ENCODE measurements around the gene RICTOR. TPM values are rescaled to one million over a fixed set of nuclear protein-coding genes. Genes with fewer than 3 reads are reported as not detected.

The RICTOR gene
- total RNA-seq, result 10 to 100 TPM; 23.2 to 28.5 TPM

- CTCF ChIA-PET, result no interaction called here
- peaks cover 7% of the 10 kb centered on the region for H3K27me3 Mint-ChIP-seq
- POLR2A ChIA-PET, result no interaction called here
- peaks cover 13% of the 10 kb centered on the region for H3K36me3 Mint-ChIP-seq (ENCODE audit: low read depth)
- no peaks in the 10 kb centered on the region for H3K9me3 Mint-ChIP-seq (ENCODE audit: low read depth)
- intact Hi-C loops (cut with DNase I, micrococcal nuclease), result loop anchor here (1.0 to 10.0 kb wide), 10 partner anchors 33 to 1761 kb away; partner anchors contain the start of genes NUP155 (in 1 of the 2), OSMR (in 1 of the 2), RPL37 (in 1 of the 2) and WDR70 (in 1 of the 2)
- H3K27ac Mint-ChIP-seq, result peak within 1 kb of the TSS; percentile 99
- ATAC-seq, result peak; percentile 84
- H3K4me1 Mint-ChIP-seq, result peaks cover 41% of the 10 kb centered on the region
- DNase-seq, result peak; percentile 97
- peak within 1 kb of the TSS; percentile 96 for H3K4me3 Mint-ChIP-seq
Observed at GRCh38 chr5:39074017-39074814, at the start of gene RICTOR. Gene RICTOR, minus strand, starts transcription at chr5:39074399. Its CDS starts 22 bp downstream, at chr5:39074377.

GRCh38 chr5:39121922-39122321, 47.7 kb upstream of the RICTOR start:
- Mint-ChIP-seq H3K27me3 (no peaks in the 10 kb centered on the region), H3K4me3 (no peak overlapping the region), H3K36me3 (ENCODE audit: low read depth) (peaks cover 30% of the 10 kb centered on the region), H3K9me3 (ENCODE audit: low read depth) (no peaks in the 10 kb centered on the region), H3K27ac (peak overlapping the region; percentile 58), H3K4me1 (peaks cover 54% of the 10 kb centered on the region)
- intact Hi-C loops (cut with DNase I, micrococcal nuclease), result no loop called here
- DNase-seq (no peak), ATAC-seq (no peak)
- CTCF ChIA-PET, result interaction anchor here (0.6 to 3.6 kb wide), 5 partner anchors 10 to 118 kb away, joined by 3 to 16 read pairs (median 5); no protein-coding TSS in a partner anchor
- POLR2A ChIA-PET, result no interaction called here

GRCh38 chr5:39121315-39121714, 47.1 kb upstream of the RICTOR start:
- intact Hi-C loops (cut with DNase I, micrococcal nuclease), result no loop called here
- Mint-ChIP-seq H3K27ac (no peak overlapping the region), H3K4me1 (peaks cover 60% of the 10 kb centered on the region), H3K36me3 (ENCODE audit: low read depth) (peaks cover 35% of the 10 kb centered on the region), H3K4me3 (no peak overlapping the region), H3K27me3 (no peaks in the 10 kb centered on the region), H3K9me3 (ENCODE audit: low read depth) (no peaks in the 10 kb centered on the region)
- CTCF ChIA-PET, result interaction anchor here (0.8 to 3.6 kb wide), 7 partner anchors 9 to 169 kb away, joined by 3 to 16 read pairs (median 5); no protein-coding TSS in a partner anchor
- DNase-seq (no peak), ATAC-seq (peak; percentile 84)
- POLR2A ChIA-PET, result no interaction called here

GRCh38 chr5:39120052-39120420, 45.8 kb upstream of the RICTOR start:
- ATAC-seq (no peak), DNase-seq (no peak)
- H3K9me3 Mint-ChIP-seq (ENCODE audit: low read depth), result no peaks in the 10 kb centered on the region
- H3K27ac Mint-ChIP-seq, result peak overlapping the region; percentile 56
- H3K36me3 Mint-ChIP-seq (ENCODE audit: low read depth), result peaks cover 35% of the 10 kb centered on the region
- H3K4me3 Mint-ChIP-seq, result no peak overlapping the region
- intact Hi-C loops (cut with DNase I, micrococcal nuclease), result no loop called here
- POLR2A ChIA-PET, result interaction anchor here (0.6 kb wide), 1 partner anchor 58 kb away, joined by 9 read pairs; no protein-coding TSS in a partner anchor
- H3K27me3 Mint-ChIP-seq, result no peaks in the 10 kb centered on the region
- H3K4me1 Mint-ChIP-seq, result peaks cover 63% of the 10 kb centered on the region
- CTCF ChIA-PET, result interaction anchor here (0.6 to 3.6 kb wide), 13 partner anchors 8 to 840 kb away, joined by 3 to 16 read pairs (median 3); no protein-coding TSS in a partner anchor

- ChIA-PET CTCF (interaction anchor here (0.7 to 3.6 kb wide), 10 partner anchors 8 to 197 kb away, joined by 3 to 16 read pairs (median 3); no protein-coding TSS in a partner anchor), POLR2A (no interaction called here)
- ATAC-seq, result no peak
- peaks cover 38% of the 10 kb centered on the region for H3K36me3 Mint-ChIP-seq (ENCODE audit: low read depth)
- peak overlapping the region; percentile 25 for H3K27ac Mint-ChIP-seq
- H3K27me3 Mint-ChIP-seq, result no peaks in the 10 kb centered on the region
- intact Hi-C loops (cut with DNase I, micrococcal nuclease), result no loop called here
- H3K4me1 Mint-ChIP-seq, result peaks cover 63% of the 10 kb centered on the region
- no peak for DNase-seq
- H3K9me3 Mint-ChIP-seq (ENCODE audit: low read depth), result no peaks in the 10 kb centered on the region
- H3K4me3 Mint-ChIP-seq, result no peak overlapping the region
Observed at GRCh38 chr5:39119404-39120051, 45.3 kb upstream of the RICTOR start.

- no peaks in the 10 kb centered on the region for H3K27me3 Mint-ChIP-seq
- intact Hi-C loops (cut with DNase I, micrococcal nuclease), result no loop called here
- H3K9me3 Mint-ChIP-seq (ENCODE audit: low read depth), result no peaks in the 10 kb centered on the region
- no peak for DNase-seq
- no peak overlapping the region for H3K4me3 Mint-ChIP-seq
- peaks cover 38% of the 10 kb centered on the region for H3K36me3 Mint-ChIP-seq (ENCODE audit: low read depth)
- ChIA-PET POLR2A (no interaction called here), CTCF (interaction anchor here (0.7 to 1.2 kb wide), 4 partner anchors 18 to 108 kb away, joined by 3 to 4 read pairs (median 4); no protein-coding TSS in a partner anchor)
- ATAC-seq, result no peak
- peaks cover 60% of the 10 kb centered on the region for H3K4me1 Mint-ChIP-seq
- no peak overlapping the region for H3K27ac Mint-ChIP-seq
Observed at GRCh38 chr5:39118638-39119037, 44.4 kb upstream of the RICTOR start.

GRCh38 chr5:39117401-39117800, 43.2 kb upstream of the RICTOR start:
- H3K27me3 Mint-ChIP-seq, result no peaks in the 10 kb centered on the region
- DNase-seq (no peak), ATAC-seq (no peak)
- H3K27ac Mint-ChIP-seq, result peak overlapping the region; percentile 35
- no peaks in the 10 kb centered on the region for H3K9me3 Mint-ChIP-seq (ENCODE audit: low read depth)
- intact Hi-C loops (cut with DNase I, micrococcal nuclease), result no loop called here
- ChIA-PET CTCF (interaction anchor here (1.0 to 1.5 kb wide), 3 partner anchors 11 to 93 kb away, joined by 3 to 4 read pairs (median 3); no protein-coding TSS in a partner anchor), POLR2A (interaction anchor here (0.5 kb wide), 1 partner anchor 319 kb away, joined by 9 read pairs; no protein-coding TSS in a partner anchor)
- H3K36me3 Mint-ChIP-seq (ENCODE audit: low read depth), result peaks cover 41% of the 10 kb centered on the region
- H3K4me1 Mint-ChIP-seq, result peaks cover 61% of the 10 kb centered on the region
- no peak overlapping the region for H3K4me3 Mint-ChIP-seq

GRCh38 chr5:39116344-39117170, 42.4 kb upstream of the RICTOR start:
- ATAC-seq (no peak), DNase-seq (no peak)
- Mint-ChIP-seq H3K36me3 (ENCODE audit: low read depth) (peaks cover 35% of the 10 kb centered on the region), H3K27me3 (no peaks in the 10 kb centered on the region), H3K4me3 (no peak overlapping the region), H3K9me3 (ENCODE audit: low read depth) (no peaks in the 10 kb centered on the region), H3K4me1 (peaks cover 52% of the 10 kb centered on the region), H3K27ac (peak overlapping the region; percentile 51)
- ChIA-PET POLR2A (interaction anchor here (0.5 kb wide), 1 partner anchor 320 kb away, joined by 9 read pairs; no protein-coding TSS in a partner anchor), CTCF (interaction anchor here (1.0 to 1.5 kb wide), 3 partner anchors 12 to 92 kb away, joined by 3 to 4 read pairs (median 3); no protein-coding TSS in a partner anchor)
- intact Hi-C loops (cut with DNase I, micrococcal nuclease), result loop anchor here in 1 of 2 experiments (1.0 kb wide), 1 partner anchor 8 kb away; no protein-coding TSS in a partner anchor

GRCh38 chr5:39115644-39116343, 41.6 kb upstream of the RICTOR start:
- H3K36me3 Mint-ChIP-seq (ENCODE audit: low read depth), result peaks cover 35% of the 10 kb centered on the region

GRCh38 chr5:39114155-39114554, 40.0 kb upstream of the RICTOR start:
- intact Hi-C loops (cut with DNase I, micrococcal nuclease), result no loop called here
- Mint-ChIP-seq H3K36me3 (ENCODE audit: low read depth) (peaks cover 38% of the 10 kb centered on the region), H3K27ac (no peak overlapping the region), H3K27me3 (no peaks in the 10 kb centered on the region), H3K4me1 (peaks cover 43% of the 10 kb centered on the region), H3K9me3 (ENCODE audit: low read depth) (no peaks in the 10 kb centered on the region), H3K4me3 (no peak overlapping the region)
- ChIA-PET CTCF (interaction anchor here (0.7 to 1.3 kb wide), 3 partner anchors 13 to 103 kb away, joined by 3 read pairs; no protein-coding TSS in a partner anchor), POLR2A (no interaction called here)
- DNase-seq (no peak), ATAC-seq (no peak)

More at GRCh38 chr5:39115644-39116343, 41.6 kb upstream of the RICTOR start:
- peak overlapping the region; percentile 51 for H3K27ac Mint-ChIP-seq
- no peak for ATAC-seq
- H3K9me3 Mint-ChIP-seq (ENCODE audit: low read depth), result no peaks in the 10 kb centered on the region
- CTCF ChIA-PET, result interaction anchor here (1.3 kb wide), 1 partner anchor 101 kb away, joined by 3 read pairs; no protein-coding TSS in a partner anchor
- no peak overlapping the region for H3K4me3 Mint-ChIP-seq
- POLR2A ChIA-PET, result no interaction called here
- intact Hi-C loops (cut with DNase I, micrococcal nuclease), result loop anchor here in 1 of 2 experiments (1.0 kb wide), 1 partner anchor 9 kb away; no protein-coding TSS in a partner anchor
- peaks cover 45% of the 10 kb centered on the region for H3K4me1 Mint-ChIP-seq
- no peak for DNase-seq
- H3K27me3 Mint-ChIP-seq, result no peaks in the 10 kb centered on the region

Data from activated CD4-positive, alpha-beta T cell treated with anti-CD3 and anti-CD28 coated beads for 36 hours (primary cell).